Neuronal stem cell (in vitro differentiated cells): ENCODE data around the gene FCHO2.

Experiments
- DNase-seq: peaks from one replicate; pipeline ENCODE4 v3.0.0-alpha.2; 2013; ENCODE audit warnings: low spot score
- H2AFZ ChIP-seq: one replicate; pipeline ENCODE4 v1.6.1; 2013; ENCODE audit warnings: mild to moderate bottlenecking, low read length, inconsistent platforms
- H2AK5ac ChIP-seq: 2 replicates; pipeline ENCODE4 v1.6.1; 2013; ENCODE audit warnings: low read depth, mild to moderate bottlenecking, inconsistent platforms, low read length, moderate library complexity, mixed read lengths
- H2BK120ac ChIP-seq: 2 replicates; pipeline ENCODE4 v1.6.1; 2013; ENCODE audit warnings: low read depth, mild to moderate bottlenecking, inconsistent platforms, low read length, moderate library complexity, mixed read lengths
- H2BK12ac ChIP-seq: one replicate; pipeline ENCODE4 v1.6.1; 2013; ENCODE audit warnings: low read length, inconsistent platforms
- H2BK15ac ChIP-seq: 2 replicates; pipeline ENCODE4 v1.6.1; 2013; ENCODE audit warnings: mild to moderate bottlenecking, low read length, inconsistent platforms, mixed read lengths
- H2BK5ac ChIP-seq: one replicate; pipeline ENCODE4 v1.6.1; 2013; ENCODE audit warnings: inconsistent platforms, mild to moderate bottlenecking, low read length, moderate library complexity
- H3K14ac ChIP-seq: one replicate; pipeline ENCODE4 v1.6.1; 2013; ENCODE audit warnings: low read length, inconsistent platforms
- H3K18ac ChIP-seq: 2 replicates; pipeline ENCODE4 v1.6.1; 2013; ENCODE audit warnings: low read length, inconsistent platforms
- H3K23ac ChIP-seq: 2 replicates; pipeline ENCODE4 v1.6.1; 2013; ENCODE audit warnings: low read depth, mild to moderate bottlenecking, mixed read lengths, low read length, inconsistent platforms; ENCODE audit not compliant: poor library complexity
- H3K27ac ChIP-seq: replicated peaks from 3 replicates; pipeline ENCODE4 v1.5.1; 2013; ENCODE audit warnings: low read length, inconsistent platforms
- H3K27me3 ChIP-seq, 3 experiments: 2 replicates each; pipeline ENCODE4 v1.6.1; 2013; ENCODE audit warnings: low read length in 3 of 3, mild to moderate bottlenecking in 2 of 3, inconsistent platforms in 1 of 3, low read depth in 1 of 3, mixed read lengths in 1 of 3, moderate library complexity in 1 of 3; ENCODE audit not compliant: control insufficient read depth in 3 of 3, insufficient read depth in 3 of 3
- H3K36me3 ChIP-seq, 2 donors: replicated peaks in 1 of 2; 2 replicates each; pipeline ENCODE4 v1.6.1; 2013; ENCODE audit warnings: low read length in 2 of 2; ENCODE audit not compliant: control insufficient read depth in 2 of 2, insufficient read depth in 2 of 2
- H3K4ac ChIP-seq: 2 replicates; pipeline ENCODE4 v1.6.1; 2013; ENCODE audit warnings: inconsistent platforms, mild to moderate bottlenecking, low read length, moderate library complexity
- H3K4me1 ChIP-seq, 2 donors: 1 replicate in 1 of 2; 2 replicates in 1 of 2; pipeline ENCODE4 v1.6.1; 2013; ENCODE audit warnings: low read length in 2 of 2, low read depth in 1 of 2; ENCODE audit not compliant: control insufficient read depth in 2 of 2, insufficient read depth in 1 of 2
- H3K4me2 ChIP-seq: one replicate; pipeline ENCODE4 v1.6.1; 2013; ENCODE audit warnings: mild to moderate bottlenecking, low read length, inconsistent platforms; ENCODE audit not compliant: insufficient read depth, poor library complexity, severe bottlenecking
- H3K4me3 ChIP-seq, 2 donors: 2 replicates each; pipeline ENCODE4 v1.5.1; 2013; ENCODE audit warnings: low read length in 2 of 2, mild to moderate bottlenecking in 2 of 2, inconsistent platforms in 1 of 2, moderate library complexity in 1 of 2
- H3K79me1 ChIP-seq: one replicate; pipeline ENCODE4 v1.6.1; 2013; ENCODE audit warnings: low read depth, mild to moderate bottlenecking, inconsistent platforms, low read length, moderate library complexity
- H3K9ac ChIP-seq: one replicate; pipeline ENCODE4 v1.6.1; 2013; ENCODE audit warnings: mild to moderate bottlenecking, low read depth, low read length, inconsistent platforms; ENCODE audit not compliant: poor library complexity
- H3K9me3 ChIP-seq, 2 donors: replicated peaks in 1 of 2; 2 replicates each; pipeline versions ENCODE3 to v1.6.1; 2013; ENCODE audit warnings: low read length in 2 of 2, mild to moderate bottlenecking in 2 of 2, inconsistent platforms in 1 of 2, low read depth in 1 of 2, mixed read lengths in 1 of 2, moderate library complexity in 1 of 2; ENCODE audit not compliant: control insufficient read depth in 2 of 2, insufficient read depth in 1 of 2
- H4K8ac ChIP-seq: one replicate; pipeline ENCODE4 v1.6.1; 2013; ENCODE audit warnings: low read depth, mild to moderate bottlenecking, inconsistent platforms, low read length, moderate library complexity
- H4K91ac ChIP-seq: one replicate; pipeline ENCODE4 v1.6.1; 2013; ENCODE audit warnings: low read length, low read depth, mild to moderate bottlenecking, inconsistent platforms; ENCODE audit not compliant: poor library complexity
- WGBS, 2 donors: extraction: QIAGEN DNeasy Blood & Tissue Kit; methylation state at CpG; one replicate each; pipeline ENCODE4 v1.1.7; 2013; ENCODE audit warnings: missing lambda C conversion rate in 2 of 2, mixed read lengths in 1 of 2; ENCODE audit not compliant: insufficient read length in 2 of 2, insufficient replicate concordance in 1 of 2; ENCODE audit errors: extremely low coverage in 2 of 2; 5-methylcytosine and 5-hydroxymethylcytosine counted together

The FCHO2 gene

DNA sequence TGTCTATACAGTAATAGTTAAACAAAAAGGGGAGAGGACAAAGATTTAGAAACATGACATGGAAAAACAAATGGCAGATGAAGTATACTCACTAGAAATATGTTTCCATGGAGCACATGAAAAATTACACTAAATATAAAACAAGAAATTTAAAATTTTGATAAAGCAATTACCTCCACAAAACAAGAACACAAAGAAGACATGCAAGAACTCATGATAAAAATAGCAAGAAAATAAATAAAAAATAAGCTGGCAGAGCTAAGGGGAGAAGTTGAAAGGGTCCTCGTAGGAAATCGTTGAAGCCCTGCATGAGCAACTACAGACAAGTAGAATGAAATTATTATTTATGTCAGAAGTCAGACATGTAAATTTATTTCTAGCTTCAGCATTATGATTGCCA lies 141.9 kb downstream of the FCHO2 start:
- no peak overlapping the region for H3K27ac ChIP-seq
- H3K14ac ChIP-seq: no peak overlapping the region
- no peak overlapping the region for H2BK15ac ChIP-seq
- DNase-seq: no peak
- H3K4ac ChIP-seq: no peak overlapping the region
- no CpG with 5 or more reads among the region's 2 CpGs for WGBS, 2 donors
- no peak overlapping the region for H2BK120ac ChIP-seq
- no peak overlapping the region for H2BK12ac ChIP-seq
- H4K8ac ChIP-seq: no peak overlapping the region
- no peak overlapping the region for H3K23ac ChIP-seq
- H4K91ac ChIP-seq: no peak overlapping the region
- no peaks in the 10 kb centered on the region for H3K27me3 ChIP-seq
- H3K9me3 ChIP-seq: peaks cover 5% of the 10 kb centered on the region in 2 donors
- H2AK5ac ChIP-seq: no peak overlapping the region
- no peak overlapping the region for H2BK5ac ChIP-seq
- H3K9ac ChIP-seq: no peak overlapping the region
- H3K4me1 ChIP-seq: no peaks in the 10 kb centered on the region
- no peak overlapping the region for H2AFZ ChIP-seq
- H3K36me3 ChIP-seq: no peaks in the 10 kb centered on the region
- H3K4me2 ChIP-seq: no peak overlapping the region
- H3K79me1 ChIP-seq: no peaks in the 10 kb centered on the region
- H3K18ac ChIP-seq: no peak overlapping the region
- no peak overlapping the region for H3K4me3 ChIP-seq

DNA sequence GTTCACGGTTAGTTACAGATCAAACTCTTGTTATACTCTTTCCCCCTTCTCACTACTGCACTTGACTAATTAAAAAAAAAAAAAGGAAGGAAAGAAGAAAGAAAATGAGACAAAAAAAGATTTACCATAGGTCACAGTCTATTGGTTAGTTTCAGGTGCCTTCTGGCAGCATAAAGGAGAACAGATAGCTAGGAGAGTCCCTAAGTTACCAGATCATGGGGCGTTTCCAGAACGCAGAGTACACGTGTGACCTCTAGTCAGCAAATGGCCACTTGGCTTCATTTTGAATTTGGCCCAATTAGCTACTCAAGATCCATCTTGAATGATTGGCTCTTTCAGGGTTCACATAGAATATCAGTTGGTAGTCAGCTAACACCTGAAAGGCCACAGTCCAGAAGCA lies 144.3 kb downstream of the FCHO2 start:
- Histone ChIP-seq H3K4me3 (no peak overlapping the region), H3K36me3 (no peaks in the 10 kb centered on the region), H3K23ac (no peak overlapping the region), H3K79me1 (no peaks in the 10 kb centered on the region), H3K4me2 (no peak overlapping the region), H3K9ac (no peak overlapping the region), H3K4me1 (no peaks in the 10 kb centered on the region), H2AFZ (no peak overlapping the region), H2AK5ac (no peak overlapping the region), H3K18ac (no peak overlapping the region), H2BK12ac (no peak overlapping the region), H2BK5ac (no peak overlapping the region), H3K4ac (no peak overlapping the region), H4K8ac (no peak overlapping the region), H3K27ac (no peak overlapping the region), H2BK120ac (no peak overlapping the region), H4K91ac (no peak overlapping the region), H2BK15ac (no peak overlapping the region), H3K27me3 (no peaks in the 10 kb centered on the region), H3K9me3 (peaks cover 5% of the 10 kb centered on the region in 2 donors), H3K14ac (no peak overlapping the region)
- no CpG with 5 or more reads among the region's 4 CpGs for WGBS, 2 donors
- no peak for DNase-seq

GRCh38 chr5:73103870-73104299 lies 148.0 kb downstream of the FCHO2 start:
- H3K18ac ChIP-seq: no peak overlapping the region
- no peak overlapping the region for H2AK5ac ChIP-seq
- H4K91ac ChIP-seq: no peak overlapping the region
- H3K9ac ChIP-seq: no peak overlapping the region
- H3K4me2 ChIP-seq: no peak overlapping the region
- H3K4me3 ChIP-seq: no peak overlapping the region
- no peak overlapping the region for H2AFZ ChIP-seq
- no peak overlapping the region for H2BK15ac ChIP-seq
- no peaks in the 10 kb centered on the region for H3K9me3 ChIP-seq
- H3K79me1 ChIP-seq: no peaks in the 10 kb centered on the region
- no peak overlapping the region for H3K23ac ChIP-seq
- H2BK5ac ChIP-seq: no peak overlapping the region
- no peak overlapping the region for H3K4ac ChIP-seq
- no peaks in the 10 kb centered on the region for H3K27me3 ChIP-seq
- no peak overlapping the region for H3K14ac ChIP-seq
- DNase-seq: no peak
- no peak overlapping the region for H3K27ac ChIP-seq
- H2BK120ac ChIP-seq: no peak overlapping the region
- H3K36me3 ChIP-seq: no peaks in the 10 kb centered on the region
- H2BK12ac ChIP-seq: no peak overlapping the region
- H4K8ac ChIP-seq: no peak overlapping the region
- WGBS, 2 donors: no CpG with 5 or more reads among the region's 4 CpGs
- H3K4me1 ChIP-seq: no peaks in the 10 kb centered on the region

GRCh38 chr5:73104326-73104725 lies 148.5 kb downstream of the FCHO2 start:
- Histone ChIP-seq H3K36me3 (no peaks in the 10 kb centered on the region), H2BK15ac (no peak overlapping the region), H2AFZ (no peak overlapping the region), H3K79me1 (no peaks in the 10 kb centered on the region), H4K91ac (no peak overlapping the region), H2BK12ac (no peak overlapping the region), H3K4me1 (no peaks in the 10 kb centered on the region), H3K4me2 (no peak overlapping the region), H3K9me3 (no peaks in the 10 kb centered on the region), H3K9ac (no peak overlapping the region), H3K4me3 (no peak overlapping the region), H4K8ac (no peak overlapping the region), H3K27ac (no peak overlapping the region), H2AK5ac (no peak overlapping the region), H3K23ac (no peak overlapping the region), H3K18ac (no peak overlapping the region), H3K27me3 (no peaks in the 10 kb centered on the region), H3K4ac (no peak overlapping the region), H2BK5ac (no peak overlapping the region), H2BK120ac (no peak overlapping the region), H3K14ac (no peak overlapping the region)
- DNase-seq: no peak
- WGBS, 2 donors: no CpG with 5 or more reads among the region's 1 CpG
